Activated CD4-positive, alpha-beta T cell treated with anti-CD3 and anti-CD28 coated beads, Interleukin-2, amount 10 ng/mL, durations not matched to agents 24 days and 14 days (primary cell): ENCODE measurements around the gene RARRES2. TPM values are rescaled to one million over a fixed set of nuclear protein-coding genes. Genes with fewer than 3 reads are reported as not detected.
"Not testable (repeated sequence)": the region's sequence is repeated elsewhere in the genome, so short reads cannot be mapped to it uniquely, and the experiment has no call there.

Experiments
- DNase-seq: peaks from one replicate; pipeline ENCODE4 v3.0.0; 2022
- H3K27ac Mint-ChIP-seq: one replicate; pipeline ENCODE4 v1.8.0; 2022; ENCODE audit warnings: mild to moderate bottlenecking, mixed read lengths
- H3K27me3 Mint-ChIP-seq: one replicate; pipeline ENCODE4 v1.8.0; 2022; ENCODE audit warnings: mixed read lengths
- H3K36me3 Mint-ChIP-seq: one replicate; pipeline ENCODE4 v1.8.0; 2022; ENCODE audit warnings: low read depth, mild to moderate bottlenecking, mixed read lengths
- H3K4me1 Mint-ChIP-seq: one replicate; pipeline ENCODE4 v1.8.0; 2021; ENCODE audit warnings: mixed read lengths
- H3K4me3 Mint-ChIP-seq: one replicate; pipeline ENCODE4 v1.8.0; 2022; ENCODE audit warnings: mild to moderate bottlenecking, moderate library complexity, mixed read lengths
- H3K9me3 Mint-ChIP-seq: one replicate; pipeline ENCODE4 v1.8.0; 2021; ENCODE audit warnings: mixed read lengths
- intact Hi-C: fragments of 100-400 bp; cut with micrococcal nuclease; formaldehyde crosslinking; loops from one replicate; pipeline ENCODE4 v1.15.1; 2023
- total RNA-seq: library from RNA; stranded (reverse); gene quantifications from 2 replicates; pipeline ENCODE4 v1.2.3, GENCODE V29; 2022

The RARRES2 gene
- total RNA-seq, 1 donor from 2014 or later = not detected

GRCh38 chr7:150322833-150323681 is 18.4 kb downstream of the RARRES2 start, which contains the start of the genes ACTR3C and LRRC61:
Gene ACTR3C, minus strand, starts transcription at chr7:150323545. Its CDS starts 28,249 bp downstream, at chr7:150295296.
Gene LRRC61, plus strand, starts transcription at chr7:150323355. Its CDS starts 13,507 bp downstream, at chr7:150336862.
- Mint-ChIP-seq H3K4me3 (peak within 1 kb of the TSS; percentile 99), H3K27me3 (no peaks in the 10 kb centered on the region), H3K9me3 (no peaks in the 10 kb centered on the region), H3K27ac (peak within 1 kb of the TSS; percentile 100), H3K36me3 (peaks cover 47% of the 10 kb centered on the region), H3K4me1 (peaks cover 49% of the 10 kb centered on the region)
- intact Hi-C loops = loop anchor here (1.0 to 10.0 kb wide), 5 partner anchors 36 to 828 kb away; partner anchors contain the start of genes REPIN1, ZNF746 and ZNF775
- DNase-seq = peak; percentile 91

- H3K36me3 Mint-ChIP-seq = peaks cover 45% of the 10 kb centered on the region
- intact Hi-C loops = loop anchor here (2.0 to 10.0 kb wide), 3 partner anchors 35 to 827 kb away; partner anchors contain the start of gene ZNF746
- DNase-seq = peak; percentile 92
- peaks cover 49% of the 10 kb centered on the region for H3K4me1 Mint-ChIP-seq
- no peaks in the 10 kb centered on the region for H3K9me3 Mint-ChIP-seq
- H3K27me3 Mint-ChIP-seq = no peaks in the 10 kb centered on the region
- peak overlapping the region; percentile 99 for H3K4me3 Mint-ChIP-seq
- peak overlapping the region; percentile 100 for H3K27ac Mint-ChIP-seq
These were observed 19.2 kb downstream of the RARRES2 start for GRCh38 chr7:150322114-150322832.

- intact Hi-C loops = loop anchor here (1.0 to 10.0 kb wide), 5 partner anchors 34 to 827 kb away; partner anchors contain the start of gene ZNF746
- Mint-ChIP-seq H3K36me3 (peaks cover 40% of the 10 kb centered on the region), H3K27ac (peak overlapping the region; percentile 100), H3K4me1 (peaks cover 46% of the 10 kb centered on the region), H3K4me3 (peak overlapping the region; percentile 99), H3K27me3 (no peaks in the 10 kb centered on the region), H3K9me3 (no peaks in the 10 kb centered on the region)
- no peak for DNase-seq
These were observed 19.7 kb downstream of the RARRES2 start for GRCh38 chr7:150321788-150322113.

- Mint-ChIP-seq H3K27ac (no peak overlapping the region), H3K36me3 (peaks cover 22% of the 10 kb centered on the region), H3K4me1 (peaks cover 25% of the 10 kb centered on the region), H3K27me3 (no peaks in the 10 kb centered on the region), H3K9me3 (no peaks in the 10 kb centered on the region), H3K4me3 (no peak overlapping the region)
- intact Hi-C loops = no loop called here
- no peak for DNase-seq
These were observed 23.5 kb downstream of the RARRES2 start for GRCh38 chr7:150317748-150318444.

- not testable (repeated sequence) for H3K4me3 Mint-ChIP-seq
These were observed 24.4 kb downstream of the RARRES2 start for GRCh38 chr7:150316987-150317386.

GRCh38 chr7:150314639-150315239 is 26.7 kb downstream of the RARRES2 start:
- no peaks in the 10 kb centered on the region for H3K27me3 Mint-ChIP-seq

More at GRCh38 chr7:150316987-150317386, 24.4 kb downstream of the RARRES2 start:
- H3K27me3 Mint-ChIP-seq, intact Hi-C loops, H3K27ac Mint-ChIP-seq, DNase-seq, H3K9me3 Mint-ChIP-seq: not testable (repeated sequence)
- peaks cover 20% of the 10 kb centered on the region for H3K36me3 Mint-ChIP-seq
- peaks cover 16% of the 10 kb centered on the region for H3K4me1 Mint-ChIP-seq

GRCh38 chr7:150313870-150314269 is 27.6 kb downstream of the RARRES2 start:
- Mint-ChIP-seq H3K4me1 (peaks cover under 1% of the 10 kb centered on the region), H3K4me3 (no peak overlapping the region), H3K36me3 (peaks cover 11% of the 10 kb centered on the region), H3K27me3 (no peaks in the 10 kb centered on the region), H3K27ac (no peak overlapping the region), H3K9me3 (no peaks in the 10 kb centered on the region)
- intact Hi-C loops = no loop called here
- DNase-seq = no peak

More at GRCh38 chr7:150314639-150315239, 26.7 kb downstream of the RARRES2 start:
- no peak overlapping the region for H3K27ac Mint-ChIP-seq
- no peak for DNase-seq
- peaks cover 11% of the 10 kb centered on the region for H3K36me3 Mint-ChIP-seq
- intact Hi-C loops = no loop called here
- H3K9me3 Mint-ChIP-seq = no peaks in the 10 kb centered on the region
- H3K4me1 Mint-ChIP-seq = no peaks in the 10 kb centered on the region
- no peak overlapping the region for H3K4me3 Mint-ChIP-seq

GRCh38 chr7:150313367-150313809 is 28.0 kb downstream of the RARRES2 start:
- Mint-ChIP-seq H3K27me3 (no peaks in the 10 kb centered on the region), H3K4me1 (peaks cover 6% of the 10 kb centered on the region)

GRCh38 chr7:150312649-150313366 is 28.6 kb downstream of the RARRES2 start:
- H3K36me3 Mint-ChIP-seq, H3K27ac Mint-ChIP-seq, intact Hi-C loops, DNase-seq, H3K27me3 Mint-ChIP-seq, H3K4me3 Mint-ChIP-seq, H3K9me3 Mint-ChIP-seq, H3K4me1 Mint-ChIP-seq: not testable (repeated sequence)

More at GRCh38 chr7:150313367-150313809, 28.0 kb downstream of the RARRES2 start:
- Mint-ChIP-seq H3K9me3 (no peaks in the 10 kb centered on the region), H3K4me3 (no peak overlapping the region), H3K36me3 (peaks cover 9% of the 10 kb centered on the region), H3K27ac (no peak overlapping the region)
- DNase-seq = no peak
- intact Hi-C loops = no loop called here

- Mint-ChIP-seq H3K27me3 (no peaks in the 10 kb centered on the region), H3K4me1 (peaks cover 10% of the 10 kb centered on the region), H3K4me3 (no peak overlapping the region), H3K27ac (no peak overlapping the region), H3K9me3 (peaks cover 8% of the 10 kb centered on the region), H3K36me3 (peaks cover 2% of the 10 kb centered on the region)
- intact Hi-C loops = no loop called here
- DNase-seq = no peak
These were observed 29.7 kb downstream of the RARRES2 start for GRCh38 chr7:150311711-150312110.

- Mint-ChIP-seq H3K27ac (no peak overlapping the region), H3K4me3 (no peak overlapping the region), H3K36me3 (peaks cover 2% of the 10 kb centered on the region), H3K9me3 (peaks cover 8% of the 10 kb centered on the region), H3K4me1 (peaks cover 10% of the 10 kb centered on the region), H3K27me3 (no peaks in the 10 kb centered on the region)
- DNase-seq = no peak
- intact Hi-C loops = no loop called here
These were observed 30.3 kb downstream of the RARRES2 start for GRCh38 chr7:150311146-150311545.

- Mint-ChIP-seq H3K9me3 (peaks cover 8% of the 10 kb centered on the region), H3K4me3 (no peak overlapping the region), H3K27me3 (no peaks in the 10 kb centered on the region), H3K36me3 (no peaks in the 10 kb centered on the region), H3K4me1 (peaks cover 13% of the 10 kb centered on the region), H3K27ac (no peak overlapping the region)
- DNase-seq = no peak
- intact Hi-C loops = no loop called here
These were observed 32.9 kb downstream of the RARRES2 start for GRCh38 chr7:150308575-150308974.
